Immature natural killer cell (primary cell): ENCODE results near the gene FAM171A1. TPM values are rescaled to one million over a fixed set of nuclear protein-coding genes. Genes with fewer than 3 reads are reported as not detected.

ENCODE experiments used
- DNase-seq, 3 donors: peaks; one replicate each; pipeline ENCODE4 v3.0.0; 2022; ENCODE audit warnings: mixed read lengths in 1 of 3
- H3K27ac Mint-ChIP-seq, 6 donors: one replicate each; pipeline ENCODE4 v1.8.0; 2020; ENCODE audit warnings: mixed read lengths in 6 of 6, mild to moderate bottlenecking in 5 of 6, inconsistent platforms in 4 of 6, moderate library complexity in 3 of 6
- H3K27me3 Mint-ChIP-seq, 3 donors: one replicate each; pipeline ENCODE4 v1.8.0; 2020 to 2021; ENCODE audit warnings: low read depth in 3 of 3, mild to moderate bottlenecking in 3 of 3, mixed read lengths in 3 of 3, moderate library complexity in 3 of 3, inconsistent platforms in 1 of 3
- H3K36me3 Mint-ChIP-seq, 3 donors: one replicate each; pipeline ENCODE4 v1.8.0; 2020; ENCODE audit warnings: mixed read lengths in 3 of 3, inconsistent platforms in 2 of 3, mild to moderate bottlenecking in 2 of 3
- H3K4me1 Mint-ChIP-seq, 2 donors: one replicate each; pipeline ENCODE4 v1.8.0; 2020; ENCODE audit warnings: inconsistent platforms in 2 of 2, mild to moderate bottlenecking in 2 of 2, mixed read lengths in 2 of 2, moderate library complexity in 1 of 2
- H3K4me3 Mint-ChIP-seq, 5 donors: one replicate each; pipeline ENCODE4 v1.8.0; 2020; ENCODE audit warnings: mild to moderate bottlenecking in 5 of 5, mixed read lengths in 5 of 5, inconsistent platforms in 3 of 5, moderate library complexity in 3 of 5
- H3K9me3 Mint-ChIP-seq, 6 donors: one replicate each; pipeline ENCODE4 v1.8.0; 2020; ENCODE audit warnings: mild to moderate bottlenecking in 6 of 6, mixed read lengths in 6 of 6, inconsistent platforms in 4 of 6, moderate library complexity in 3 of 6
- polyA plus RNA-seq, 3 donors: library from polyadenylated mRNA; unstranded; fragments of 300-500 nt; fragmentation: Illumina TruSeq; gene quantifications; one replicate each; pipeline ENCODE4 v1.2.3, GENCODE V29; 2021

FAM171A1 gene
- polyA plus RNA-seq, 3 donors from 2014 or later: 0.62 to 2.4 (median 1.1) TPM

GRCh38 chr10:15172306-15172840, 198.7 kb downstream of the FAM171A1 start:
- no peaks in the 10 kb centered on the region for H3K36me3 Mint-ChIP-seq
- DNase-seq: no peak
- H3K27me3 Mint-ChIP-seq: peaks cover 3 to 4% (median 3%) of the 10 kb centered on the region in 3 donors
- H3K4me1 Mint-ChIP-seq: peaks cover 40 to 46% of the 10 kb centered on the region in 2 donors
- H3K9me3 Mint-ChIP-seq: no peaks in the 10 kb centered on the region
- peak overlapping the region in 1 of 5 donors; percentile 3 for H3K4me3 Mint-ChIP-seq
- H3K27ac Mint-ChIP-seq: peak overlapping the region in 5 of 6 donors; percentile 24 to 76 (median 64)

- Mint-ChIP-seq H3K27ac (peak overlapping the region; percentile 82 to 95 (median 92)), H3K4me3 (peak overlapping the region; percentile 79 to 89 (median 83)), H3K27me3 (peaks cover 4 to 5% (median 4%) of the 10 kb centered on the region in 3 donors), H3K9me3 (no peaks in the 10 kb centered on the region), H3K4me1 (peaks cover 55 to 67% of the 10 kb centered on the region in 2 donors), H3K36me3 (no peaks in the 10 kb centered on the region)
- peak; percentile 67 to 72 (median 67) for DNase-seq
Observed at GRCh38 chr10:15169555-15170401, 201.3 kb downstream of the FAM171A1 start.

- Mint-ChIP-seq H3K4me3 (peak overlapping the region; percentile 79 to 89 (median 83)), H3K27me3 (peaks cover 3 to 4% (median 4%) of the 10 kb centered on the region in 3 donors), H3K4me1 (peaks cover 55 to 73% of the 10 kb centered on the region in 2 donors)
Observed at GRCh38 chr10:15168786-15169554, 202.1 kb downstream of the FAM171A1 start.

GRCh38 chr10:15168291-15168785, 202.8 kb downstream of the FAM171A1 start, which contains the start of gene NMT2:
TSS of gene NMT2 (minus strand) at chr10:15168693. CDS start at chr10:15168612, 81 bp downstream.
- H3K27me3 Mint-ChIP-seq: peaks cover 3 to 4% (median 4%) of the 10 kb centered on the region in 3 donors
- DNase-seq: peak; percentile 83 to 87 (median 86)
- peak within 1 kb of the TSS; percentile 90 to 95 (median 94) for H3K4me3 Mint-ChIP-seq
- no peaks in the 10 kb centered on the region for H3K9me3 Mint-ChIP-seq
- no peaks in the 10 kb centered on the region for H3K36me3 Mint-ChIP-seq
- peak within 1 kb of the TSS; percentile 82 to 95 (median 93) for H3K27ac Mint-ChIP-seq
- H3K4me1 Mint-ChIP-seq: peaks cover 54 to 77% of the 10 kb centered on the region in 2 donors

More at GRCh38 chr10:15168786-15169554, 202.1 kb downstream of the FAM171A1 start:
- Mint-ChIP-seq H3K27ac (peak overlapping the region; percentile 82 to 95 (median 92)), H3K36me3 (no peaks in the 10 kb centered on the region), H3K9me3 (no peaks in the 10 kb centered on the region)
- peak; percentile 90 to 92 (median 90) for DNase-seq

GRCh38 chr10:15167411-15168290, 203.4 kb downstream of the FAM171A1 start:
- Mint-ChIP-seq H3K4me3 (peak overlapping the region; percentile 90 to 95 (median 94)), H3K4me1 (peaks cover 47 to 73% of the 10 kb centered on the region in 2 donors), H3K9me3 (no peaks in the 10 kb centered on the region), H3K27ac (peak overlapping the region; percentile 67 to 93 (median 88)), H3K27me3 (peaks cover 3 to 4% (median 3%) of the 10 kb centered on the region in 3 donors), H3K36me3 (no peaks in the 10 kb centered on the region)
- peak; percentile 48 to 49 (median 49) for DNase-seq

- peak overlapping the region in 2 of 6 donors; percentile 13 to 89 for H3K27ac Mint-ChIP-seq
- no peak for DNase-seq
- H3K4me3 Mint-ChIP-seq: peak overlapping the region; percentile 33 to 94 (median 89)
- peaks cover 42 to 73% of the 10 kb centered on the region in 2 donors for H3K4me1 Mint-ChIP-seq
- no peaks in the 10 kb centered on the region for H3K9me3 Mint-ChIP-seq
- no peaks in the 10 kb centered on the region for H3K36me3 Mint-ChIP-seq
- H3K27me3 Mint-ChIP-seq: peaks cover 3 to 4% (median 3%) of the 10 kb centered on the region in 3 donors
Observed at GRCh38 chr10:15166325-15166724, 204.8 kb downstream of the FAM171A1 start.

- peaks cover under 1 to 4% (median 2%) of the 10 kb centered on the region in 3 donors for H3K27me3 Mint-ChIP-seq
- no peaks in the 10 kb centered on the region for H3K9me3 Mint-ChIP-seq
- H3K36me3 Mint-ChIP-seq: no peaks in the 10 kb centered on the region
- H3K4me1 Mint-ChIP-seq: peaks cover 26 to 59% of the 10 kb centered on the region in 2 donors
- no peak overlapping the region for H3K4me3 Mint-ChIP-seq
- DNase-seq: no peak
- peak overlapping the region in 1 of 6 donors; percentile 12 for H3K27ac Mint-ChIP-seq
Observed at GRCh38 chr10:15163253-15163828, 207.7 kb downstream of the FAM171A1 start.

Other genes with a start within 250 kb of the FAM171A1 start
- gene NMT2, start 202.6 kb downstream of the FAM171A1 start, polyA plus RNA-seq: 10 to 100 TPM; 22.2 to 38.0 (median 24.7) TPM